Osteoblast (primary cell): ENCODE measurements around the gene BLID. TPM values are rescaled to one million over a fixed set of nuclear protein-coding genes. Genes with fewer than 3 reads are reported as not detected.

Experiments
- DNase-seq: peaks from one replicate; pipeline ENCODE4 v3.0.0; 2011; ENCODE audit warnings: low spot score, mixed read lengths; ENCODE audit not compliant: insufficient read length; ENCODE audit errors: missing footprints
- H2AFZ ChIP-seq: 2 replicates; pipeline ENCODE4 v1.6.0; 2011; ENCODE audit warnings: mild to moderate bottlenecking, low read length
- H3K27ac ChIP-seq: 2 replicates; pipeline ENCODE4 v1.5.1; 2011; ENCODE audit warnings: mild to moderate bottlenecking, low read depth, low read length, moderate library complexity
- H3K27me3 ChIP-seq: 2 replicates; pipeline ENCODE4 v1.6.0; 2012; ENCODE audit warnings: mild to moderate bottlenecking, control low read depth, inconsistent platforms, low read length, moderate library complexity; ENCODE audit not compliant: insufficient read depth
- H3K36me3 ChIP-seq: 2 replicates; pipeline ENCODE4 v1.5.1; 2011; ENCODE audit warnings: mild to moderate bottlenecking, low read length, control low read depth, moderate library complexity; ENCODE audit not compliant: insufficient read depth
- H3K4me1 ChIP-seq: 2 replicates; pipeline ENCODE4 v1.5.1; 2011; ENCODE audit warnings: mild to moderate bottlenecking, low read length, control low read depth, moderate library complexity; ENCODE audit not compliant: insufficient read depth
- H3K4me2 ChIP-seq: 2 replicates; pipeline ENCODE4 v1.6.0; 2011; ENCODE audit warnings: mild to moderate bottlenecking, low read length; ENCODE audit not compliant: insufficient read depth
- H3K4me3 ChIP-seq: fragments of 200-600 bp; sonication (generic); 3 replicates; pipeline ENCODE4 v1.5.1; 2012; ENCODE audit warnings: mild to moderate bottlenecking, low read length, inconsistent platforms; ENCODE audit not compliant: insufficient read depth
- H3K79me2 ChIP-seq: 2 replicates; pipeline ENCODE4 v1.6.0; 2012; ENCODE audit warnings: mild to moderate bottlenecking, low read length, control low read depth, inconsistent platforms; ENCODE audit not compliant: insufficient read depth
- H3K9me3 ChIP-seq: 2 replicates; pipeline ENCODE4 v1.5.1; 2011; ENCODE audit warnings: low read depth, low read length, control low read depth
- H4K20me1 ChIP-seq: 2 replicates; pipeline ENCODE4 v1.6.0; 2012; ENCODE audit warnings: mild to moderate bottlenecking, low read length, control low read depth; ENCODE audit not compliant: insufficient read depth
- total RNA-seq: library from RNA; depleted of rRNA; stranded (reverse); fragments of >200 nt; gene quantifications from 2 replicates; pipeline ENCODE4 v1.2.3, GENCODE V29; 2012
- TF ChIP-seq, protein P1 (sequence below): IDR thresholded peaks from 2 replicates; pipeline ENCODE4 v1.5.1; 2011; ENCODE audit warnings: mild to moderate bottlenecking, low read depth, low read length, moderate library complexity; ENCODE audit errors: extremely low read depth

The BLID gene
- total RNA-seq, 1 donor: 18.1 TPM

- Histone ChIP-seq H3K27me3 (no peaks in the 10 kb centered on the region), H3K27ac (peak overlapping the region; percentile 35), H3K4me1 (peaks cover 56% of the 10 kb centered on the region), H4K20me1 (peaks cover 50% of the 10 kb centered on the region), H3K9me3 (no peaks in the 10 kb centered on the region), H3K36me3 (peaks cover 84% of the 10 kb centered on the region), H3K4me2 (no peak overlapping the region), H2AFZ (no peak overlapping the region), H3K79me2 (peaks cover 88% of the 10 kb centered on the region), H3K4me3 (no peak overlapping the region)
- DNase-seq: no peak
- TF ChIP-seq, protein P1, sequence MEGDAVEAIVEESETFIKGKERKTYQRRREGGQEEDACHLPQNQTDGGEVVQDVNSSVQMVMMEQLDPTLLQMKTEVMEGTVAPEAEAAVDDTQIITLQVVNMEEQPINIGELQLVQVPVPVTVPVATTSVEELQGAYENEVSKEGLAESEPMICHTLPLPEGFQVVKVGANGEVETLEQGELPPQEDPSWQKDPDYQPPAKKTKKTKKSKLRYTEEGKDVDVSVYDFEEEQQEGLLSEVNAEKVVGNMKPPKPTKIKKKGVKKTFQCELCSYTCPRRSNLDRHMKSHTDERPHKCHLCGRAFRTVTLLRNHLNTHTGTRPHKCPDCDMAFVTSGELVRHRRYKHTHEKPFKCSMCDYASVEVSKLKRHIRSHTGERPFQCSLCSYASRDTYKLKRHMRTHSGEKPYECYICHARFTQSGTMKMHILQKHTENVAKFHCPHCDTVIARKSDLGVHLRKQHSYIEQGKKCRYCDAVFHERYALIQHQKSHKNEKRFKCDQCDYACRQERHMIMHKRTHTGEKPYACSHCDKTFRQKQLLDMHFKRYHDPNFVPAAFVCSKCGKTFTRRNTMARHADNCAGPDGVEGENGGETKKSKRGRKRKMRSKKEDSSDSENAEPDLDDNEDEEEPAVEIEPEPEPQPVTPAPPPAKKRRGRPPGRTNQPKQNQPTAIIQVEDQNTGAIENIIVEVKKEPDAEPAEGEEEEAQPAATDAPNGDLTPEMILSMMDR: no peak
Measured at GRCh38 chr11:122116591-122116990, 576 bp upstream of the BLID start.

DNA sequence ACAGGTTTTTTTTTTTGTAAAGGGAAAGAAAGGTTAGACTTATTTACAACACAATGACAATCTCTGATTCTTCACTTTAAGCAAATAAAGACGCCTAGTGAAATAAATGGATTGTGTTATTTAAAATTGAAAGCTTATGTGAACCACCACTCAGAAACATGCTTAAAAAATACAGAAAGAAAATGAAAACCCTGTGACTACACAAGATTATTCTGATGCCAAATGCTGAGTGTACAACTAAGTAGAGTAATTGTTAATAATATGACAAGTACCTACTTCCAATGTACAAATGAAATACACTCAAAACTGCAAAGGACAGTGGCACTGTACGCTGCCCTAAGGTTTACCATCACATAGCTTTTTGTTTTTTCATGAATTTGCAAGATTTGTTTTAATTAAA is 1.0 kb downstream of the BLID start:
- H4K20me1 ChIP-seq: peaks cover 58% of the 10 kb centered on the region
- H3K36me3 ChIP-seq: peaks cover 85% of the 10 kb centered on the region
- H3K27me3 ChIP-seq: no peaks in the 10 kb centered on the region
- H2AFZ ChIP-seq: no peak overlapping the region
- no peaks in the 10 kb centered on the region for H3K9me3 ChIP-seq
- no peak for DNase-seq
- peak overlapping the region; percentile 27 for H3K4me2 ChIP-seq
- no peak overlapping the region for H3K4me3 ChIP-seq
- H3K4me1 ChIP-seq: peaks cover 68% of the 10 kb centered on the region
- TF ChIP-seq, protein P1: no peak
- peak overlapping the region; percentile 35 for H3K27ac ChIP-seq
- peaks cover 88% of the 10 kb centered on the region for H3K79me2 ChIP-seq

- no peaks in the 10 kb centered on the region for H3K9me3 ChIP-seq
- peaks cover 87% of the 10 kb centered on the region for H3K36me3 ChIP-seq
- H2AFZ ChIP-seq: no peak overlapping the region
- H3K79me2 ChIP-seq: peaks cover 91% of the 10 kb centered on the region
- no peaks in the 10 kb centered on the region for H3K27me3 ChIP-seq
- H3K4me3 ChIP-seq: peak overlapping the region; percentile 7
- peaks cover 62% of the 10 kb centered on the region for H4K20me1 ChIP-seq
- H3K4me1 ChIP-seq: peaks cover 75% of the 10 kb centered on the region
- peak overlapping the region; percentile 35 for H3K27ac ChIP-seq
- DNase-seq: no peak
- TF ChIP-seq, protein P1: no peak
- H3K4me2 ChIP-seq: peak overlapping the region; percentile 27
Measured at GRCh38 chr11:122113836-122114825, 1.9 kb downstream of the BLID start.
